C4-2B (cell line): Measurements from ENCODE around the gene MAP4.

Experiments used
- ZFX ChIP-seq: fragments of 450-650 bp; IDR thresholded peaks from 2 replicates; pipeline ENCODE4 v1.6.1; 2017
- TF ChIP-seq, protein P1 (sequence below): fragments of 450-650 bp; conservative IDR thresholded peaks from 2 replicates; pipeline ENCODE4 v1.5.1; 2017; ENCODE audit warnings: mild to moderate bottlenecking

GRCh38 chr3:47882338-47882737 lies 133.9 kb downstream of the MAP4 start:
- no peak for TF ChIP-seq ZFX
- TF ChIP-seq, protein P1, sequence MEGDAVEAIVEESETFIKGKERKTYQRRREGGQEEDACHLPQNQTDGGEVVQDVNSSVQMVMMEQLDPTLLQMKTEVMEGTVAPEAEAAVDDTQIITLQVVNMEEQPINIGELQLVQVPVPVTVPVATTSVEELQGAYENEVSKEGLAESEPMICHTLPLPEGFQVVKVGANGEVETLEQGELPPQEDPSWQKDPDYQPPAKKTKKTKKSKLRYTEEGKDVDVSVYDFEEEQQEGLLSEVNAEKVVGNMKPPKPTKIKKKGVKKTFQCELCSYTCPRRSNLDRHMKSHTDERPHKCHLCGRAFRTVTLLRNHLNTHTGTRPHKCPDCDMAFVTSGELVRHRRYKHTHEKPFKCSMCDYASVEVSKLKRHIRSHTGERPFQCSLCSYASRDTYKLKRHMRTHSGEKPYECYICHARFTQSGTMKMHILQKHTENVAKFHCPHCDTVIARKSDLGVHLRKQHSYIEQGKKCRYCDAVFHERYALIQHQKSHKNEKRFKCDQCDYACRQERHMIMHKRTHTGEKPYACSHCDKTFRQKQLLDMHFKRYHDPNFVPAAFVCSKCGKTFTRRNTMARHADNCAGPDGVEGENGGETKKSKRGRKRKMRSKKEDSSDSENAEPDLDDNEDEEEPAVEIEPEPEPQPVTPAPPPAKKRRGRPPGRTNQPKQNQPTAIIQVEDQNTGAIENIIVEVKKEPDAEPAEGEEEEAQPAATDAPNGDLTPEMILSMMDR = no peak; the same call in 1 of the 2 replicates
